ENCODE measurements around the gene POLDIP3. TPM values are rescaled to one million over a fixed set of nuclear protein-coding genes. Genes with fewer than 3 reads are reported as not detected.
"Not testable (repeated sequence)": the region's sequence is repeated elsewhere in the genome, so short reads cannot be mapped to it uniquely, and the experiment has no call there.

POLDIP3 gene
- total RNA-seq, 2 donors from 2014 or later = 84.0 to 108 TPM

DNA sequence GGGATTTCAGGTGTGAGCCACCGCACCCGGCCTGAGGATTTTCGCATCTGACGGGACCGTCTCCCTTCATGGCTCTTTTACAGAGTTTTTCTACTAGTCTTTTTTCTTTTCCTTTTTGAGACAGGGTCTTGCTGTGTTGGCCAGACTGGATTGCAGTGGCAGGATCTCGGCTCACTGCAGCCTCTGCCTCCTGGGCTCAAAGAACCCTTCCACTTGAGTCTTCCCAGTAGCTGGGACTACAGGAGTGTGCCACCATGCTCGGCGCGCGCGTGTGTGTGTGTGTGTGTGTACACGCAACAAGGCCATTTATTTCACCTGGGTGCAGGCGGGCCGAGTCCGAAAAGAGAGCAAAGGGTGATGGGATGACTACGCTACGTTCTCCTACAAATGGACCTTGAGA, 50.0 kb downstream of the POLDIP3 start:
- Mint-ChIP-seq H3K27ac (peak overlapping the region; percentile 32), H3K4me1 (ENCODE audit: low read depth) (peaks cover 6% of the 10 kb centered on the region), H3K36me3 (ENCODE audit: insufficient read depth in 2 of 2) (no peaks in the 10 kb centered on the region), H3K9me3 (no peaks in the 10 kb centered on the region), H3K4me3 (no peak overlapping the region), H3K27me3 (ENCODE audit: low read depth) (no peaks in the 10 kb centered on the region)
- DNase-seq = no peak
- ATAC-seq (replicated peaks in 1 of 2) = no peak

GRCh38 chr22:42563943-42564342, 50.7 kb downstream of the POLDIP3 start:
- ATAC-seq (replicated peaks in 1 of 2); H3K36me3 Mint-ChIP-seq (ENCODE audit: insufficient read depth in 2 of 2); H3K9me3 Mint-ChIP-seq; H3K4me3 Mint-ChIP-seq; H3K4me1 Mint-ChIP-seq (ENCODE audit: low read depth); H3K27ac Mint-ChIP-seq; DNase-seq; H3K27me3 Mint-ChIP-seq (ENCODE audit: low read depth): not testable (repeated sequence)

DNA sequence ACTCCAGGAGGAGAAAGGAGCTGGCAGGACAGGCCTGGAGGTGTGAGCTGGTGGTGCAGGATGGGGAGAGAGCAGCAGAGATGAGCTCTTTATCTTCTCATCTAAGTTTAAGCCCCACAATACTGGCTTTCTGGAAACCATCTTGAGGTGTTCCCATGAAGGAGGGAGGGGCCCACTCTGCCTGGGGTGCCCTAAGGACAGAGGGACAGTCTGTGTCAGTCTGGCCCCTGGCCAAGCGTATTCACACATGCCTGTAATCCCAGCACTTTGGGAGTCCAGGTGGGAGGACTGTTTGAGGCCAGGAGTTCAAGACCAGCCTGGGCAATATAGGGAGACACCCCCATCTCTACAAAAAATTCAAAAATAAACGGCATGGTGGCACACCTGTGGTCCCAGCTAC, 52.0 kb downstream of the POLDIP3 start:
- ATAC-seq (replicated peaks in 1 of 2) (no peak), DNase-seq (no peak)
- peaks cover 6% of the 10 kb centered on the region for H3K4me1 Mint-ChIP-seq (ENCODE audit: low read depth)
- H3K4me3 Mint-ChIP-seq = no peak overlapping the region
- no peak overlapping the region for H3K27ac Mint-ChIP-seq
- H3K27me3 Mint-ChIP-seq (ENCODE audit: low read depth) = no peaks in the 10 kb centered on the region
- H3K9me3 Mint-ChIP-seq = no peaks in the 10 kb centered on the region
- H3K36me3 Mint-ChIP-seq (ENCODE audit: insufficient read depth in 2 of 2) = no peaks in the 10 kb centered on the region

DNA sequence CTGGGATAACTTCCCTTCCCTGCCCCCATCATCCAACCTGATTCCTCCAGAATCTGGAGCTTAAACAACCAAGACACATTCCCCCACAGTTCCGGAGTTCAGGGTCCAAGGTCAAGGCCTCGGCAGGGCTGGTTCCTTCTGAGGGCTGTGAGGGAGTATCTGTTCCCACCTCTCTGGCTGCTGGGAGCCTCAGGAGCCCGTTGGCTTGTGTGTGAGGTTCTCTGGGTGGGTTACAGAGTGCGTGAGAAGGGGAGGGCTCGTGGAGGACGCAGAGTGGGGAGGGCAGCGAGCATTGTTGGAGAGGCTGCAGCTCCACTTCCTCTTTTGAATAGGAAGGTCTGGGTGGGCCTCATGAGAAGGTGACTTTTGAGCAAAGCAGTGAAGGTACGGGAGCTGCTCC, 52.4 kb downstream of the POLDIP3 start:
- H3K4me1 Mint-ChIP-seq (ENCODE audit: low read depth) = peaks cover 6% of the 10 kb centered on the region
- H3K27me3 Mint-ChIP-seq (ENCODE audit: low read depth) = no peaks in the 10 kb centered on the region
- no peak overlapping the region for H3K27ac Mint-ChIP-seq
- no peak overlapping the region for H3K4me3 Mint-ChIP-seq
- H3K36me3 Mint-ChIP-seq (ENCODE audit: insufficient read depth in 2 of 2) = no peaks in the 10 kb centered on the region
- DNase-seq = no peak
- H3K9me3 Mint-ChIP-seq = no peaks in the 10 kb centered on the region
- no peak for ATAC-seq (replicated peaks in 1 of 2)

- DNase-seq (no peak), ATAC-seq (replicated peaks in 1 of 2) (no peak)
- no peaks in the 10 kb centered on the region for H3K9me3 Mint-ChIP-seq
- H3K27ac Mint-ChIP-seq = no peak overlapping the region
- no peaks in the 10 kb centered on the region for H3K27me3 Mint-ChIP-seq (ENCODE audit: low read depth)
- H3K36me3 Mint-ChIP-seq (ENCODE audit: insufficient read depth in 2 of 2) = no peaks in the 10 kb centered on the region
- peaks cover 6% of the 10 kb centered on the region for H3K4me1 Mint-ChIP-seq (ENCODE audit: low read depth)
- H3K4me3 Mint-ChIP-seq = no peak overlapping the region
Observed at GRCh38 chr22:42561856-42562255, 52.8 kb downstream of the POLDIP3 start.

DNA sequence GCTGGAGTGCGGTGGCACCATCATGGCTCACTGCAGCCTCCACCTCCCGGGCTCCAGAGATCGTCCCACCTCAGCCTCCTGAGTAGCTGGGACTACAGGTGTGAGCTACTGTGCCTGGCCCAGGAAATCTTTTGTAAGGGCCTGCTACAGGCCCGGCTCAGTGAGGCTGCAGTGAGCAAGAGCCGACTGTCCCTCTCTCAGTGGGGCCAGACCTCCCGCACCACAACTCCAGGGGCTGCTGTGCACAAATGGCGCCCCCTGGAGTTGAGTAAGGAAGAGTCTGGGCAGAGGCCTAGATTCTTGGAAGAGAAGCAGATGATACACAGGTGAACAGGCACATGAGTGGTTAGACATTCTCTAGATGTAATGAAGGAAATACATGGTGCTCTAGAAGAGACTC, 53.9 kb downstream of the POLDIP3 start:
- Mint-ChIP-seq H3K4me1 (ENCODE audit: low read depth) (peaks cover 6% of the 10 kb centered on the region), H3K27me3 (ENCODE audit: low read depth) (no peaks in the 10 kb centered on the region), H3K4me3 (no peak overlapping the region), H3K27ac (no peak overlapping the region), H3K36me3 (ENCODE audit: insufficient read depth in 2 of 2) (no peaks in the 10 kb centered on the region), H3K9me3 (no peaks in the 10 kb centered on the region)
- peak; percentile 34 to 57 for ATAC-seq (replicated peaks in 1 of 2)
- peak; percentile 16 to 21 for DNase-seq

- Mint-ChIP-seq H3K27me3 (ENCODE audit: low read depth) (no peaks in the 10 kb centered on the region), H3K27ac (no peak overlapping the region), H3K36me3 (ENCODE audit: insufficient read depth in 2 of 2) (no peaks in the 10 kb centered on the region), H3K4me3 (no peak overlapping the region), H3K4me1 (ENCODE audit: low read depth) (peaks cover 6% of the 10 kb centered on the region), H3K9me3 (no peaks in the 10 kb centered on the region)
- no peak for ATAC-seq (replicated peaks in 1 of 2)
- no peak for DNase-seq
Observed at GRCh38 chr22:42560381-42560780, 54.3 kb downstream of the POLDIP3 start.

DNA sequence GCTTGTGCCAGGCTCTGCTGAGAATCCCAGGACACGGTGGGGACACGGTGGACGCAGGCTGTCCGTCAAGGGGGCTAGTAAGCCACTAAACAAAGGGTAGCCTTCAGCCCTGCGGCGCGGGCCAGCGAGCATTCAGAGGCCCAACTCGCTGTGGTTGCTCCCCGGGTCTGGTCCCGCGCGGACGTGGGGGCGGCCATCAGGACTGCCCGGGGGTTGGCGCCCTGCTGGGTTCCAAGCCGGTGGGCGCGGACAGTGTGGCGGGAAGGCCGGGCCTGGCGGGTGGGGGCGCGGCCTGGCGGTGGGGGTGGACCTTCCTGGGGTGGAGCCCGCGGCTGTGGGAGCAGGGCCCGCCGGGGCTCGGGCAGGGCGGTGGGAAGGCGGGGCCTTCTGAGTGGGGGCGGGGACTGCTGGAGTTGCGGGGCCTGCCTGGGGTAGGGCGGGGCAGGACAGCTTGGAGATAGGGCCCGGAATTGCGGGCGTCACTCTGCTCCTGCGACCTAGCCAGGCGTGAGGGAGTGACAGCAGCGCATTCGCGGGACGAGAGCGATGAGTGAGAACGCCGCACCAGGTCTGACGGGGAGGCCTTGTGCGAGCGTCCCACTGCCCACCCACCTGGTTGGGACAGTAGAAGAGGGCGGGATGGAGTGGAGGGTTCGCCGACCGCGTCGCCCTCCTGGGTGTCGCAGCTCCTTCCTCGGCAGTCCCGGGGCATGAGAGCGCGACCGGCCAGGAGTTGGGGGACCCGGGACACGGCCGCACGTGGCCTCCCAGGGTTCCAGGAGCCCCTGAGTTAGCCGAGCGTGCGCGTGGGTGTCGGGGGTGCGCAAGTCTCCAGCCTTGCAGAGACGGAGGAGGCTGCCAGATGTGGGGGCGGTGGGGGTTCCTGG, 61.0 kb downstream of the POLDIP3 start, which contains the start of gene SERHL2:
TSS of gene SERHL2 (plus strand) at position 482 of the 887 bp plus-strand sequence. CDS start at position 547, 65 bp downstream.
- H3K36me3 Mint-ChIP-seq (ENCODE audit: insufficient read depth in 2 of 2) = no peaks in the 10 kb centered on the region
- DNase-seq = peak; percentile 89 to 90
- peaks cover 6% of the 10 kb centered on the region for H3K4me1 Mint-ChIP-seq (ENCODE audit: low read depth)
- H3K27me3 Mint-ChIP-seq (ENCODE audit: low read depth) = no peaks in the 10 kb centered on the region
- no peaks in the 10 kb centered on the region for H3K9me3 Mint-ChIP-seq
- H3K27ac Mint-ChIP-seq = no peak within 1 kb of the TSS
- peak; percentile 95 to 96 for ATAC-seq (replicated peaks in 1 of 2)
- peak within 1 kb of the TSS; percentile 85 to 92 for H3K4me3 Mint-ChIP-seq

GRCh38 chr22:42552294-42552647, 62.4 kb downstream of the POLDIP3 start:
- not testable (repeated sequence) for H3K27ac Mint-ChIP-seq

DNA sequence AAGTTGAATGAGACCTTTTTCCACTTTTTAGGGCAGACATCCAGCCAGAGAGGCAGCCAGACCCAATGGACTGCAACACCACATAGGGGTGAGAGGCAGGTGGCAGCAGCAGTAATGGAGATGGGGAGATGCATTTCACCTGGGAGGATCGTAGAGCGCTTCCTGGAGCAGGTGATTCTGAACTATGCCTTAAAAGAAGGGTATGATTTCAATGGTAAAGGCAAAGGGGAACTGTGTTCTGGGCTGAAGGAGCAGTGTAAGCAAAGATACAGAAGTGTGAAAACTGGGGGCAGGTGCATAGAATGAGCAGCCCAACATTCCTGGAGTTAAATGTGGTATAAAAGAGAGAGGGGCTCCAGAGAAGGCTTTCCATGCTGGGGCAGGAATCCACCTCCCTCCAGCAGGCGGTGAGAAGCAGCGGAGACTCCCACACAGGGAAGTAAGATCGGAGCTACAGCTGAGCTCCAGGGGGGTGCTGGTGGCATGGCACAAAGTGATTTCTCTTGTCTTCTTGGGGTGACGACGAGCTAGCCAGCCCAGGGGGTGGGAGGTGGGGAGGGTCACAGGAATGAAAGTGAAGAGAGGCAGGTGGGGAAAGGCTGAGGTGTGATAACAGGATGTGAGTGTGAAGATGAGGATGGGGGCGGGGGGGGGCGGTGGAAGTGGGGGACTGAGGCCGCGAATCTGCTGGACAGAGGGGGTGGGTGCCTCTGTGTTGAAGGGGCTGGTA, 65.2 kb downstream of the POLDIP3 start:
- no peaks in the 10 kb centered on the region for H3K9me3 Mint-ChIP-seq
- no peak overlapping the region for H3K4me3 Mint-ChIP-seq
- H3K27ac Mint-ChIP-seq = no peak overlapping the region
- no peaks in the 10 kb centered on the region for H3K36me3 Mint-ChIP-seq (ENCODE audit: insufficient read depth in 2 of 2)
- peaks cover 6% of the 10 kb centered on the region for H3K4me1 Mint-ChIP-seq (ENCODE audit: low read depth)
- no peak for DNase-seq
- no peak for ATAC-seq (replicated peaks in 1 of 2)
- no peaks in the 10 kb centered on the region for H3K27me3 Mint-ChIP-seq (ENCODE audit: low read depth)

More at GRCh38 chr22:42552294-42552647, 62.4 kb downstream of the POLDIP3 start:
- H3K27me3 Mint-ChIP-seq (ENCODE audit: low read depth); H3K4me1 Mint-ChIP-seq (ENCODE audit: low read depth); H3K9me3 Mint-ChIP-seq; ATAC-seq (replicated peaks in 1 of 2); DNase-seq; H3K36me3 Mint-ChIP-seq (ENCODE audit: insufficient read depth in 2 of 2): not testable (repeated sequence)
- peak overlapping the region; percentile 59 to 65 for H3K4me3 Mint-ChIP-seq

- no peak for DNase-seq
- no peaks in the 10 kb centered on the region for H3K36me3 Mint-ChIP-seq (ENCODE audit: insufficient read depth in 2 of 2)
- H3K4me3 Mint-ChIP-seq = no peak overlapping the region
- peaks cover 6% of the 10 kb centered on the region for H3K4me1 Mint-ChIP-seq (ENCODE audit: low read depth)
- no peak for ATAC-seq (replicated peaks in 1 of 2)
- H3K9me3 Mint-ChIP-seq = no peaks in the 10 kb centered on the region
- no peak overlapping the region for H3K27ac Mint-ChIP-seq
- H3K27me3 Mint-ChIP-seq (ENCODE audit: low read depth) = no peaks in the 10 kb centered on the region
Observed at GRCh38 chr22:42548597-42549330, 65.9 kb downstream of the POLDIP3 start.

- not testable (repeated sequence) for H3K27ac Mint-ChIP-seq; DNase-seq; H3K4me3 Mint-ChIP-seq; H3K27me3 Mint-ChIP-seq (ENCODE audit: low read depth); H3K9me3 Mint-ChIP-seq; H3K36me3 Mint-ChIP-seq (ENCODE audit: insufficient read depth in 2 of 2); ATAC-seq (replicated peaks in 1 of 2); H3K4me1 Mint-ChIP-seq (ENCODE audit: low read depth)
Observed at GRCh38 chr22:42548126-42548525, 66.6 kb downstream of the POLDIP3 start.

DNA sequence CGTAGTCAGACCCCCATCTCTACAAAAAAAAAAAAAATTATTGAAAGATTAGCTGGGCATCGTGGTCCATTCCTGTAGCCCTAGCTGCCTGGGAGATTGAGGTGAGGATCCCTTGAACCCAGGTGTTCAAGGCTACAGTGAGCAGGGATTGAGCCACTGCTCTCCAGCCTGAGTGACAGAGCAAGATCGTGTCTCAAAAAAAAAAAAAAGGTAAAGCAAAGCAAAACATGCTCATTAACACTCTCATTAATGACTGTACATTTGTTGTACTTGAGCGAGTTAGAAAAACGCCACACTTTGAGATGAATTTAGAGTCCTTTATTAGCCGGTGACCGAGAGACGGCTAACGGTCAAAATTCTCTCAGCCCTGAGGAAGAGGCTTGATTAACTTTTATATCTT, 67.1 kb downstream of the POLDIP3 start:
- no peak overlapping the region for H3K27ac Mint-ChIP-seq
- H3K4me1 Mint-ChIP-seq (ENCODE audit: low read depth) = peaks cover 6% of the 10 kb centered on the region
- H3K9me3 Mint-ChIP-seq = no peaks in the 10 kb centered on the region
- no peak overlapping the region for H3K4me3 Mint-ChIP-seq
- H3K27me3 Mint-ChIP-seq (ENCODE audit: low read depth) = no peaks in the 10 kb centered on the region
- no peak for ATAC-seq (replicated peaks in 1 of 2)
- DNase-seq = no peak
- no peaks in the 10 kb centered on the region for H3K36me3 Mint-ChIP-seq (ENCODE audit: insufficient read depth in 2 of 2)
